Hindlimb muscle (tissue), 1 donor: ENCODE measurements around the gene TOP3A. TPM values are rescaled to one million over a fixed set of nuclear protein-coding genes. Genes with fewer than 3 reads are reported as not detected.
"Not testable (repeated sequence)": the region's sequence is repeated elsewhere in the genome, so short reads cannot be mapped to it uniquely, and the experiment has no call there.

Experiments used
- DNase-seq: peaks from one replicate; pipeline ENCODE4 v3.0.0-alpha.2; 2013
- polyA plus RNA-seq: library from polyadenylated mRNA; unstranded; fragments of 120-200 nt; gene quantifications from one replicate; pipeline ENCODE4 v1.2.1, GENCODE V29; 2013; ENCODE audit not compliant: insufficient read length

The TOP3A gene
- polyA plus RNA-seq: 27.5 TPM

- DNase-seq: peak; percentile 98
Measured at GRCh38 chr17:18314731-18315561, at the start of gene TOP3A, which contains the start of gene SMCR8. TSS of gene TOP3A (minus strand) at chr17:18314994. CDS start at chr17:18314778, 216 bp downstream. TSS of gene SMCR8 (plus strand) at chr17:18315293. CDS start at chr17:18315790, 497 bp downstream.

DNA sequence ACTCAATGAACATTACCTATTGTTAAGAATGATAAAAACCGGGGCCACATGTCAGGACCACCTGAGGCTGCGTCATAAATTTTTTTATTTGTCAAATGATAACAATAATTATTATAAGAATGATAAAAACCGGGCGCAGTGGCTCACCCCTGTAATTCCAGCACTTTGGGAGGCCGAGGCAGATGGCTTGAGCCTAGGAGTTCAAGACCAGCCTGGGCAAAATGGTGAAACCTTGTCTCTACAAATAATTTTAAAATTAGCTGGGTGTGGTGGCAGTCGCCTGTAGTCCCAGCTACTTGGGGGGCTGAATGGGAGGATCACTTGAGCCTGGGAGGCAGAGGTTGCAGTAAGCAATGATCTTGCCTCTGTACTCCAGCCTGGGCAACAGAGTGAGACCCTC, 49.4 kb upstream of the TOP3A start:
- DNase-seq: no peak

- DNase-seq: peak; percentile 93
Measured at GRCh38 chr17:18363101-18364049, 48.6 kb upstream of the TOP3A start, which contains the start of gene SHMT1. TSS of gene SHMT1 (minus strand) at chr17:18363550. CDS start at chr17:18355981, 7,569 bp downstream.

- peak; percentile 32 for DNase-seq
Measured at GRCh38 chr17:18362698-18363100, 47.9 kb upstream of the TOP3A start.

DNA sequence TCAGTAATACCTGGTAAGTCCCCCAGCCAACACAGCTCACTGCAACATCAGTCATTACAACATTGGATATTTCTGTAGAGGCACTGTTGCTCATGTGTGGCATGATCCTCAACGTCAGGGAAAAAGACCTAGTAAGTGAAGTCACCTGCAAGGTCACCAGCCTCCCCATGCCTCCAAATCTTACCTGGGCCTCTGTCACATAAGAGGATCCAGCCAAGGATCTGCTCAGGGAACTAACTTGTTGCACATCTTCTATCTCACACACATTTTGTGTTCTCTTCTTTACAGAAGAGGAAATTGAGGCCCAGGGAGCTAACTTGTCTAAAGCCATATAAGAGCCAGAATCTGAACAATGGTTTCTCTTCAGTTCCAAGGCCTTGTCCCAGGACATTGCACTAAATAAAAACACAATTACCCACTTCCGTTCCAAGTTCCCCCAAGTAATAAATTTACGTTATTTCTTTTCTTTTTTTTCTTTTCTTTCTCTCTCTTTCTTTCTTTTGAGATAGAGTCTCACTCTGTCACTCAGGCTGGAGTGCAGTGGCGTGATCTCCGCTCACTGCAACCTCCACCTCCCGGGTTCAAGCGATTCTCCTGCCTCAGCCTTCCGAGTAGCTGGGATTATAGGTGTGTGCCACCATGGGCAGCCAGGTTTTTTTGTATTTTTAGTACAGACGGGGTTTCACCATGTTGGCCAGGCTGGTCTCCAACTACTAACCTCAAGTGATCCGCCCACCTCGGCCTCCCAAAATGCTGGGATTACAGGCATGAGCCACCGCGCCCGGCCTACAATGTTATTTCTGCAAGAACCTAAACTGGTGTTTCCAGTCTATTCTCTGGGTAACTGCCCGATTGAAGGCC, 47.3 kb upstream of the TOP3A start:
- DNase-seq: no peak

DNA sequence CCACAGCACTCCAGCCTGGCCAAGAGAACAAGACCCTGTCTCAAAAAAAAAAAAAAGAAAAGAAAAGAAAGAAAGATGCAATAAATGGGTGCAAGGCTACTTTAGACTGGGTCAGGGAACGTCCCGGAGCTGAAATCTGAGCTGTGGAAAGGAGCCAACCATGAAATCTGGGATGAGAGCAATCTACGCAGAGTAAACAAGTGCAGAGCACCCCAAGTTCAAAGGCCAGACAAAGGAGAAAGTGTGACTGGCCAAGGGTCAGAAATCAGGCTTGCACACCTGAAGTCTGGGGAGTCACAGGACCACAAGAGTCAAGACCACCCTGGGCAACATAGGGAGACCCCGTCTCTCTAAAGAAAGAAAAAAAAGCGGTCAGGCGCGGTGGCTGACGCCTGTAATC, 45.7 kb upstream of the TOP3A start:
- DNase-seq: no peak

GRCh38 chr17:18356624-18357023, 41.8 kb upstream of the TOP3A start:
- DNase-seq: peak; percentile 30

DNA sequence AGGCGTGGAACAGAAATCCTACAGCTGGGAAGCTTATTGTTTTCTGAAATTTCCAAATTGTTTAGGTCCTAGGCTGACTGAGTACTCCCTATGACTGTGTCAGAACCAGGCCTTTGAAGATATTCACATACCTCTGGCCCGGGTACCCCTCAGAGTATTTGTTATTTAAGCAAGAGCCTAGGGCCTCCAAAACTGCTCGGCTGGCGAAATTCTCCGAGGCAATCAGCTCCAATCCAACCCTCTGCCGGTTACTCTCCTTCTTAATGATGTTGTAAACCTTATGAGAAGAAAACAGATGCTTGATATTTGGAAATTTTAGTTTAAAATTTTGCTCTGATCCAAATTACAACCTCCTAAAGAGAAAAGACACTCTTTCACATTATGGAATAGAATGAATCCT, 38.7 kb upstream of the TOP3A start:
- DNase-seq: no peak

DNA sequence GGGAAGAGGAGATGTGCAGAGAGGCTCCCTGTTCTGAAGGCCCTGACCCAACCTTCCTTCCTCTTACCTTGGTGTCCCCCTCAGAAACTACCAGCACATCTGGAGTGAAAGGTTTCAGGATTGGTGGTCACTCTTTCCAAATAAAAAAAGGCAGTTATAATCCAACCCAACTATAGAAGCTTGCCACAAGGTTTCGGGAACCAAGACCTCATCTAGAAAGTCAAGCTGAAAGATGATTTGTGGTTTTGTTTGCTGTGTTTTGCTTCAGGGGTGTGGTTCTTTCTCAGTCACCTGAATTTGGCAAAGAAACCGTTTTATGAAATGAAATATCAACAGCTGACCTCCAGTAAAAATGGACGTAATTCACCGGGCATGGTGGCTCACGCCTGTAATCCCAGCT, 29.2 kb upstream of the TOP3A start:
- no peak for DNase-seq

- DNase-seq: no peak
Measured at GRCh38 chr17:18339933-18340332, 25.1 kb upstream of the TOP3A start.

DNA sequence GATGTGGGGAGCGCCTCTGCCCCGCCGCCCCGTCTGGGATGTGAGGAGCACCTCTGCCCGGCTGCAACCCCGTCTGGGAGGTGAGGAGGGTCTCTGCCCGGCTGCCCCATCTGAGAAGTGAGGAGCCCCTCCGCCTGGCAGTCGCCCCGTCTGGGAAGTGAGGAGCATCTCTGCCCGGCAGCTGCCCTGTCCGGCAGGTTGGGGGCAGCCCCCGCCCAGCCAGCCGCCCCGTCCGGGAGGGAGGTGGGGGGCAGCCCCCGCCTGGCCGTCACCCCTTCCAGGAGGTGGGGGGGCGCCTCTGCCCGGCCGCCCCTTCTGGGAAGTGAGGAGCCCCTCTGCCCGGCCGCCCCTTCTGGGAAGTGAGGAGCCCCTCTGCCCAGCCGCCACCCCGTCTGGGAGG, 23.4 kb upstream of the TOP3A start:
- DNase-seq: not testable (repeated sequence)

GRCh38 chr17:18332909-18333489, 18.2 kb upstream of the TOP3A start:
- no peak for DNase-seq

GRCh38 chr17:18331879-18332278, 17.1 kb upstream of the TOP3A start:
- no peak for DNase-seq

DNA sequence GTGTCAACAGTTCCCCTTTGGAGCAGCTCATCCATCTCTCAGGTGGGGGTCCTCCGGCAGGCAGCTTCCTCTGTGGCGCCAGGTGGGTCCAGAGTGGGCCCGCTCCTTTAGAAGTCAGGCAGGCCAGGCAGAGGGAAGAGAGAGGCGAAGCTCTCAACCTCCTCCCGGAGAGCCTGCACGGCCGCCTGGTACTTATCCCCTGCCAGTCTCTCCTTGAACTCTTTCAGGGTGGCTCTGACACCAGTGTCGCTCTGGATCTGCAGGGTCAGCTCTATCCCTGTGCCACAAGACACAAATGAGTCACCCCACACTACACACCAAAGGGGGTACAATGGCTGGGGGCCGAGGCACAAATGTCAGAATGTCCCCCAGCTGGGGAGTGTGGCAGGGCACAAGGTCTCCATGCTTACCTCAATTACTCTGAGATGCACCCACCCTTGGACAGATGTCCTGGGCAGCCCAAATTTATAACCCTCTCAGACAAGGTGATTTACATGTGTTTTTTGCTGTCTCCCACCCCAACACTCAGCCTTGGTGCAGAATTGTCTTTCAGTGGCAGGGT, 13.9 kb upstream of the TOP3A start:
- DNase-seq: no peak

DNA sequence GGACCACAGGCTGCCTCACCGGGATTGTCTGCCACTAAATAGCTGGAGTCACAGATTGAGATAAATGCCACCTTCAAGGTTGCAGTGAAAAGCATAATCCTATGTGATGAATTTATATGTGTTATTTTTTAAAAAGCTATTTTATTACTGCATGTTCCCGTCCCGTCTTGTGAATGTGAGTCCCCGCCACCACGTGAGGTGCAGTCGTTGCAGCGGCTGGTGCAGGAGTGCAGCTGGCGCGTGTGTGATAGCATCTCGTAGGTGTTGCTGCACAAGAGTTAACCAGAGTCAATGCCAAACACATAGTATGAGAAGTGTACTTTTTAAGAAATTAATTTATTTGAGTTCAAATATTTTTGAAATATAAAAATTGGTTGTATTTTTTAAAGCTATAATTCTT, 12.8 kb upstream of the TOP3A start:
- DNase-seq: no peak

- DNase-seq: no peak
Measured at GRCh38 chr17:18327093-18327492, 12.3 kb upstream of the TOP3A start.

DNA sequence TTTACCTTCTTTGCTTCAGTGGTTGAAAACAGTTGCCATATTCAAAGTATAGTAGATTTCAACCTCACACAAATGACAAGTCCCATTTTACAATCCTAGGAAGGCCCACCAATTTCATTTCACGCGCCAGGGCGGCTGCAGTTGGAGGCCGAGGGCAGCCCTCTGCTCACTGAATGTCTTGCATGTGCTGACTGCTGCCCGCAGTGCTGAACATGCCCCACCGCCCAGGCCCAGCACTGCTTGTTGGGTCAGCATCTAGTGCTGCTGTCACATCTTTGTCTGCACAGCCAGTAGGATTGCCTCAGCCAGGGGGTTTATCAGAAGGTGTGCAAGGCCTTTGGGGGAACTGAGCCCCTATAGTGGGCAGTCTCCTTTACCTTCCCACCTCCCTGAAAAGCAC, 11.8 kb upstream of the TOP3A start:
- DNase-seq: no peak

DNA sequence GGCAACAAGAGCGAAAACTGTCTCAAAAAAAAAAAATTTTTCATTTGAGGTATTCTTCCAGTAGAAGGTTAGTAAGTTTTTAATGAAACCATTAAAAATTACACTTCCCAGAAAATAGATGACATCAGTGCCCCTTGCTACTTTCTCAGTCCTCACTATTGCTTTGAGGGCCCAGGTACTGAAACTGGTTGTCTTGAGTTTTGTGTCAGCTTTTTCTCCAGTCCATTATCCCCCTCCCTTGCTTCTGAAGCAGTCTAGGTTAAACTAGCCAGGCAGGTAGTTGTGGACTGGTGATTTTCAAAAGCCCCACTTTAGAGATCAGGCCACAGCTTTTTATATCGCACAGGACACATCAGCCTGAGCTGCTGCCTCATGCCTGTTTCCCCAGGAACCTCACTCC, 11.2 kb upstream of the TOP3A start:
- DNase-seq: no peak

GRCh38 chr17:18324140-18325050, 9.6 kb upstream of the TOP3A start:
- DNase-seq: no peak

GRCh38 chr17:18323507-18324139, 8.8 kb upstream of the TOP3A start:
- no peak for DNase-seq
